SU-DHL-6 (cell line): Measurements from ENCODE around the gene NPAS2.
A peak's percentile ranks its signal among the peaks of the same experiment; 100 is the strongest.

ENCODE experiments used
- H2AFZ ChIP-seq: fragments of 200-600 bp; sonication (generic); 2 replicates; pipeline ENCODE4 v1.6.1; 2014; ENCODE audit warnings: low read depth, mild to moderate bottlenecking, moderate library complexity, mixed read lengths, antibody characterized with exemption, low read length; ENCODE audit not compliant: severe bottlenecking
- H3F3A ChIP-seq: fragments of 200-600 bp; shearing (Covaris generic); 2 replicates; pipeline ENCODE4 v1.6.0; 2016; ENCODE audit warnings: antibody characterized with exemption, mild to moderate bottlenecking; ENCODE audit not compliant: insufficient read depth
- H3K27ac ChIP-seq: fragments of 200-600 bp; sonication (generic); 2 replicates; pipeline ENCODE4 v1.5.1; 2016; ENCODE audit warnings: low read depth, mild to moderate bottlenecking, low read length, moderate library complexity, mixed read lengths
- H3K27me3 ChIP-seq: fragments of 200-600 bp; sonication (generic), shearing (Covaris generic); 2 replicates; pipeline ENCODE4 v1.6.0; 2014; ENCODE audit warnings: mild to moderate bottlenecking, low read length
- H3K36me3 ChIP-seq: fragments of 200-600 bp; sonication (generic); 2 replicates; pipeline ENCODE4 v1.6.1; 2014; ENCODE audit warnings: mild to moderate bottlenecking, low read length, mixed read lengths
- H3K4me2 ChIP-seq: fragments of 300-600, 200-600 bp; shearing (Covaris generic), sonication (generic); 2 replicates; pipeline ENCODE4 v1.6.0; 2014; ENCODE audit warnings: low read length, low read depth, mild to moderate bottlenecking; ENCODE audit not compliant: poor library complexity, severe bottlenecking
- H3K4me3 ChIP-seq: fragments of 200-600 bp; sonication (generic); 2 replicates; pipeline ENCODE4 v1.5.1; 2014; ENCODE audit warnings: antibody characterized with exemption, low read length, mild to moderate bottlenecking, mixed read lengths; ENCODE audit not compliant: insufficient read depth, poor library complexity, severe bottlenecking
- H3K79me2 ChIP-seq: fragments of 200-600 bp; sonication (generic); 2 replicates; pipeline ENCODE4 v1.6.1; 2014; ENCODE audit warnings: mild to moderate bottlenecking, low read length, moderate library complexity; ENCODE audit not compliant: insufficient read depth
- H3K9ac ChIP-seq: fragments of 200-600 bp; sonication (generic); 2 replicates; pipeline ENCODE4 v1.7.0; 2014; ENCODE audit warnings: mild to moderate bottlenecking, low read length
- H3K9me2 ChIP-seq: fragments of 200-600 bp; sonication (generic); replicated peaks from 2 replicates; pipeline ENCODE4 v1.6.1; 2014; ENCODE audit warnings: low read length; ENCODE audit not compliant: insufficient read depth
- H3K9me3 ChIP-seq: fragments of 200-600 bp; sonication (generic); 2 replicates; pipeline ENCODE4 v1.6.1; 2014; ENCODE audit warnings: low read length, mixed read lengths; ENCODE audit not compliant: insufficient read depth
- H4K20me1 ChIP-seq: fragments of 200-600 bp; sonication (generic); 2 replicates; pipeline ENCODE4 v1.6.1; 2014; ENCODE audit warnings: low read depth, mild to moderate bottlenecking, antibody characterized with exemption, low read length, moderate library complexity, mixed read lengths
- CTCF ChIP-seq: fragments of 200-600 bp; sonication (generic); IDR thresholded peaks from one replicate; pipeline ENCODE4 v1.5.1; 2017; ENCODE audit warnings: antibody characterized with exemption, mild to moderate bottlenecking, low read length, moderate library complexity; ENCODE audit not compliant: insufficient read depth, poor library complexity, severe bottlenecking
- EZH2phosphoT487 ChIP-seq: fragments of 200-600 bp; sonication (generic), shearing (Covaris generic); conservative IDR thresholded peaks from 2 replicates; pipeline ENCODE4 v1.6.1; 2018; ENCODE audit warnings: mild to moderate bottlenecking, antibody characterized with exemption, low read length, moderate library complexity, mixed read lengths

NPAS2 gene

GRCh38 chr2:100990650-100991403, 170.9 kb downstream of the NPAS2 start:
- Histone ChIP-seq H3K27ac (no peak overlapping the region), H3K4me3 (no peak overlapping the region), H3K79me2 (no peaks in the 10 kb centered on the region), H4K20me1 (no peaks in the 10 kb centered on the region), H3K36me3 (no peaks in the 10 kb centered on the region), H3F3A (no peaks in the 10 kb centered on the region), H2AFZ (no peak overlapping the region), H3K9ac (no peak overlapping the region), H3K4me2 (no peak overlapping the region), H3K27me3 (no peaks in the 10 kb centered on the region), H3K9me3 (no peaks in the 10 kb centered on the region), H3K9me2 (no peaks in the 10 kb centered on the region)
- TF ChIP-seq EZH2phosphoT487 (no peak), CTCF (no peak)

GRCh38 chr2:100991404-100991773, 171.4 kb downstream of the NPAS2 start:
- H3K9me3 ChIP-seq, result no peaks in the 10 kb centered on the region
- H3K36me3 ChIP-seq, result no peaks in the 10 kb centered on the region
- no peaks in the 10 kb centered on the region for H4K20me1 ChIP-seq
- H3F3A ChIP-seq, result no peaks in the 10 kb centered on the region
- H3K4me3 ChIP-seq, result no peak overlapping the region
- no peaks in the 10 kb centered on the region for H3K79me2 ChIP-seq
- TF ChIP-seq EZH2phosphoT487 (no peak), CTCF (no peak)
- H3K4me2 ChIP-seq, result no peak overlapping the region
- no peaks in the 10 kb centered on the region for H3K9me2 ChIP-seq
- no peak overlapping the region for H3K9ac ChIP-seq
- H2AFZ ChIP-seq, result no peak overlapping the region
- no peak overlapping the region for H3K27ac ChIP-seq
- H3K27me3 ChIP-seq, result no peaks in the 10 kb centered on the region

- H3K27ac ChIP-seq, result no peak overlapping the region
- H3K9me3 ChIP-seq, result no peaks in the 10 kb centered on the region
- H4K20me1 ChIP-seq, result no peaks in the 10 kb centered on the region
- no peak overlapping the region for H3K4me3 ChIP-seq
- no peaks in the 10 kb centered on the region for H3K36me3 ChIP-seq
- TF ChIP-seq EZH2phosphoT487 (no peak), CTCF (no peak)
- peak overlapping the region; percentile 16 for H2AFZ ChIP-seq
- H3K9me2 ChIP-seq, result no peaks in the 10 kb centered on the region
- no peaks in the 10 kb centered on the region for H3K79me2 ChIP-seq
- no peak overlapping the region for H3K9ac ChIP-seq
- H3F3A ChIP-seq, result no peaks in the 10 kb centered on the region
- no peak overlapping the region for H3K4me2 ChIP-seq
- H3K27me3 ChIP-seq, result no peaks in the 10 kb centered on the region
These were observed 172.3 kb downstream of the NPAS2 start for GRCh38 chr2:100992262-100992661.
